OCI-LY3 (cell line): ENCODE measurements around the gene TNFRSF18.

ENCODE experiments used
- H2AFZ ChIP-seq: fragments of 200-600, 300-600 bp; shearing (Covaris generic); 2 replicates; pipeline ENCODE4 v1.6.0; 2014; ENCODE audit warnings: antibody characterized with exemption, low read depth, low read length
- H3K27ac ChIP-seq: fragments of 200-600, 300-600 bp; sonication (generic); 2 replicates; pipeline ENCODE4 v1.5.1; 2014; ENCODE audit warnings: mild to moderate bottlenecking, low read length, moderate library complexity, mixed read lengths
- H3K27me3 ChIP-seq: fragments of 200-600, 300-600 bp; sonication (generic); 2 replicates; pipeline ENCODE4 v1.6.1; 2014; ENCODE audit warnings: low read depth, low read length, mixed read lengths
- H3K36me3 ChIP-seq: fragments of 200-600, 300-600 bp; sonication (generic); replicated peaks from 2 replicates; pipeline ENCODE3; 2014; ENCODE audit warnings: low read depth, low read length, mixed read lengths
- H3K4me1 ChIP-seq: fragments of 300-600, 200-600 bp; sonication (generic); 2 replicates; pipeline ENCODE4 v1.6.1; 2014; ENCODE audit warnings: low read length, mixed read lengths
- H3K4me2 ChIP-seq: fragments of 200-600, 300-600 bp; sonication (generic); 2 replicates; pipeline ENCODE4 v1.6.1; 2014; ENCODE audit warnings: low read length, mixed read lengths
- H3K4me3 ChIP-seq: fragments of 300-600, 200-600 bp; sonication (generic); 2 replicates; pipeline ENCODE4 v1.5.1; 2014; ENCODE audit warnings: antibody characterized with exemption, mild to moderate bottlenecking, low read length, moderate library complexity
- H3K79me2 ChIP-seq: fragments of 300-600, 200-600 bp; shearing (Covaris generic); 2 replicates; pipeline ENCODE4 v1.6.1; 2014; ENCODE audit warnings: mild to moderate bottlenecking, low read length, mixed read lengths
- H3K9ac ChIP-seq: fragments of 300-600, 200-600 bp; shearing (Covaris generic); 2 replicates; pipeline ENCODE4 v1.6.0; 2014; ENCODE audit warnings: mild to moderate bottlenecking, low read length, moderate library complexity
- H3K9me3 ChIP-seq: fragments of 200-600, 300-600 bp; shearing (Covaris generic); 2 replicates; pipeline ENCODE4 v1.6.1; 2014; ENCODE audit warnings: low read length, mixed read lengths; ENCODE audit not compliant: insufficient read depth
- H4K20me1 ChIP-seq: fragments of 200-600, 300-600 bp; sonication (generic); 2 replicates; pipeline ENCODE4 v1.6.1; 2016; ENCODE audit warnings: low read length, mixed read lengths; ENCODE audit not compliant: insufficient read depth
- CTCF ChIP-seq: fragments of 200-600, 300-600 bp; sonication (generic); IDR thresholded peaks from 2 replicates; pipeline ENCODE4 v1.5.1; 2014; ENCODE audit warnings: antibody characterized with exemption, low read length, low read depth
- EZH2phosphoT487 ChIP-seq: fragments of 200-600 bp; shearing (Covaris generic); IDR thresholded peaks from 2 replicates; pipeline ENCODE4 v1.6.1; 2018; ENCODE audit warnings: antibody characterized with exemption, mixed run types, low read depth

Gene TNFRSF18

DNA sequence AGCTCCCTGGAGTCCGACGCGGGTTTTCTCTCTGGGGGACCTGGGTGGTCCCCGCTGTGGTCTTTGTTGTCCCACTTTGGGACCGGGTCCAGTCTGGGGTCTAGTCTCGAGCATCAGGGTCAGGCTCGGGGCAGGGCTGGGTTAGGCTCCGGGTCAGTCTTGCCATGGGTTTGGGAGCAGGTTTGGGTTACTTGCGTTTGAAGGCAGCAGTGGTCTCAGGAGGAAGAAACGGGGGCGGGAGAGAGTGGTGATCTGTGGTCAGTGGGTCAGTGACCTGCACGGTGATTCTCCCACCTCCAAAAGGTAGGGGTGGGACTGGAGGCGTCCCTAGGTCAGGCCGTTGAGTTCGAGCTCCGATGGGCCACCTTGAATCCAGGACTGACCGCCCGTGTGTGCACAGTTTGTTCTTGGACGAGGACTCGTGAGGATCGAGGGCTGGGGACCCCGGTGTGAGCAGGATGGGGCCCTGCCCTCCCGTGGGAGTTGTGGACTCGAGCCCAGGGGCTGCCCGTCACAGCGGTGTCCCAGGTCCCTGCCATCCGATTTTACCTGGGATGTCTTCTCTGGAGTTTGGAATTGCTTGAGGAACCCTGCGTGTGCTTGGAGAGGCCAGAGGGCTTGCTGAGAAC, 27.9 kb upstream of the TNFRSF18 start:
- no peaks in the 10 kb centered on the region for H3K9me3 ChIP-seq
- no peak overlapping the region for H3K4me2 ChIP-seq
- peaks cover 21% of the 10 kb centered on the region for H3K36me3 ChIP-seq
- H4K20me1 ChIP-seq: peaks cover 8% of the 10 kb centered on the region; the same call in 1 of the 2 replicates
- TF ChIP-seq CTCF (no peak), EZH2phosphoT487 (no peak)
- H3K27me3 ChIP-seq: no peaks in the 10 kb centered on the region
- no peak overlapping the region for H2AFZ ChIP-seq
- H3K4me3 ChIP-seq: no peak overlapping the region
- H3K79me2 ChIP-seq: peaks cover 47% of the 10 kb centered on the region
- H3K9ac ChIP-seq: no peak overlapping the region
- H3K4me1 ChIP-seq: peaks cover 16% of the 10 kb centered on the region
- no peak overlapping the region for H3K27ac ChIP-seq

- H3K4me1 ChIP-seq: peaks cover 16% of the 10 kb centered on the region
- no peak overlapping the region for H3K27ac ChIP-seq
- no peak overlapping the region for H3K9ac ChIP-seq
- no peak overlapping the region for H3K4me2 ChIP-seq
- no peak overlapping the region for H2AFZ ChIP-seq
- no peak for TF ChIP-seq EZH2phosphoT487
- TF ChIP-seq CTCF: no peak
- H3K9me3 ChIP-seq: no peaks in the 10 kb centered on the region
- H3K36me3 ChIP-seq: peaks cover 29% of the 10 kb centered on the region
- peaks cover 55% of the 10 kb centered on the region for H3K79me2 ChIP-seq
- no peak overlapping the region for H3K4me3 ChIP-seq
- peaks cover 10% of the 10 kb centered on the region; the same call in 1 of the 2 replicates for H4K20me1 ChIP-seq
- no peaks in the 10 kb centered on the region for H3K27me3 ChIP-seq
Measured at GRCh38 chr1:1233567-1233892, 27.1 kb upstream of the TNFRSF18 start.

GRCh38 chr1:1232796-1233566, 26.6 kb upstream of the TNFRSF18 start:
- Histone ChIP-seq H3K9ac (no peak overlapping the region), H2AFZ (no peak overlapping the region), H3K36me3 (peaks cover 34% of the 10 kb centered on the region)

More at GRCh38 chr1:1232796-1233566, 26.6 kb upstream of the TNFRSF18 start:
- Histone ChIP-seq H4K20me1 (peaks cover 10% of the 10 kb centered on the region; the same call in 1 of the 2 replicates), H3K27me3 (no peaks in the 10 kb centered on the region), H3K27ac (no peak overlapping the region), H3K4me3 (peak overlapping the region; percentile 71), H3K9me3 (no peaks in the 10 kb centered on the region), H3K4me1 (peaks cover 16% of the 10 kb centered on the region), H3K79me2 (peaks cover 60% of the 10 kb centered on the region), H3K4me2 (peak overlapping the region; percentile 59)
- TF ChIP-seq CTCF: no peak
